Kidney tubule cell (primary cell): ENCODE measurements around the gene NUTF2.
"Not testable (repeated sequence)": the region's sequence is repeated elsewhere in the genome, so short reads cannot be mapped to it uniquely, and the experiment has no call there.

Source experiments
- DNase-seq: peaks from one replicate; pipeline ENCODE4 v3.0.0-alpha.2; 2018; ENCODE audit warnings: low spot score

NUTF2 gene

DNA sequence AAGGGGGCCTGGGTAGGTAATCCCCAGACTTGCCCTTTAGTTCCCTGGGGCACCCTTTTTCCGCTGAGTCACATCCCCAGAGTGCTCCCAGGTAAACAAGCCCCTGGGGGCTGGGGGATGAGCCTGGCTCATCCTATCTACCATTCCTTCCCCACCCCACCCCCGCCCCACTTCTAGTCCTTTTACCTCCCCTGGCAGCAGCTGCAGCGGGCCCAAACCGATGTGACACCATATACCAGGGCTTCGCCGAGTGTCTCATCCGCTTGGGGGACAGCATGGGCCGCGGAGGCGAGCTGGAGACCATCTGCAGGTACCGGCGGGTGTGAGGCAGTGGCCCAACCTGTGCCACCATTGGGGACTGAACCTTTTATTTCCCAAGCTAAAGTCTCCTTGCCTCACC lies 38.8 kb downstream of the NUTF2 start:
- DNase-seq = no peak

DNA sequence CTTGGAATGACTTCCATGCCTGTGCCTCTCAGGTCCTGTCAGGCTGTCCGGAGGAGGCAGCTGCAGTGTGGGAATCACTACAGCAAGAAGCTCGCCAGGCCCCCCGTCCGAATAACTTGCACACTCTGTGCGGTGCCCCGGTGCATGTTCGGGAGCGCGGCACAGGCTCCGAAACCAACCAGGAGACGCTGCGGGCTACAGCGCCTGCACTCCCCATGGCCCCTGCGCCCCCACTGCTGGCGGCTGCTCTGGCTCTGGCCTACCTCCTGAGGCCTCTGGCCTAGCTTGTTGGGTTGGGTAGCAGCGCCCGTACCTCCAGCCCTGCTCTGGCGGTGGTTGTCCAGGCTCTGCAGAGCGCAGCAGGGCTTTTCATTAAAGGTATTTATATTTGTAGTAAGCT lies 39.2 kb downstream of the NUTF2 start:
- DNase-seq = no peak

DNA sequence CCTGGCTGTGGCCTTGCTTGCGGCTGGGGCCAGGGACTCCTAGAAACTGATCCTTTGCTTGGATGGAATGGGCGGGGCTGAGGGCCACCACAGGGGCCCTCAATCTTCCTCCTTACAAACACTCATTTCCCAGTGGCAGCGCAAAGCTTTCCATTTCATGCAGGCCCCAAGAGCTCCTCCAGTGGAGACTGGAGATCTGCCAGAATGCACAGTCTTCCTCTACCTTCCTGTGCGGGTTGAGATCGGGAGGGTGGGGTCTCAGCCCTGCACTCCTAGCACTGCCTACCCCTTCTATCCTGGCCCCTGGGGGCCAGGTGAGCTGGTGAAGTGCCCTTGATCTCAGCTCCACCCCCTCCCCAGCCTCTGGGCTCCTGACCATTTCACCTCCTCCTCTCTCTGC lies 39.7 kb downstream of the NUTF2 start:
- no peak for DNase-seq

DNA sequence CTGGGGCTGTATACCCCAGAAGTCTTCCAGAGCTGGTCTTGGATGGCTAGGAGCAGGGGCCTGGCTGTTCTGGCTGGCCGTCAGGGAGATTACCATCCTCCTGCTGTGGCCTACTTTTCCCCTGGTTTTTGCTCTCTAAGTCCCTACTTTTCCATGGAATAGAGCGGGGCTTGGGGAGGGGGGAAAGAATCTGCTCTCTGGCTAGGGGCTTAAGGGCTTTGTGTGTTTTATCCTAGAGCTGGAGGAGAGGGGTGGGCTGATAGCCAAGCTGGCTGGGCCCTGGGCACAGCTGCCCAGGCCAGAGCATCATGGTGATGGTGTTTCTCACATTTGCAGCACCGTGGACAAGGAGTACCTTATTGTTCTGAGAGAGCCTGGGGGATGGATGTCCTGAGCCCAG lies 41.6 kb downstream of the NUTF2 start:
- DNase-seq = no peak

DNA sequence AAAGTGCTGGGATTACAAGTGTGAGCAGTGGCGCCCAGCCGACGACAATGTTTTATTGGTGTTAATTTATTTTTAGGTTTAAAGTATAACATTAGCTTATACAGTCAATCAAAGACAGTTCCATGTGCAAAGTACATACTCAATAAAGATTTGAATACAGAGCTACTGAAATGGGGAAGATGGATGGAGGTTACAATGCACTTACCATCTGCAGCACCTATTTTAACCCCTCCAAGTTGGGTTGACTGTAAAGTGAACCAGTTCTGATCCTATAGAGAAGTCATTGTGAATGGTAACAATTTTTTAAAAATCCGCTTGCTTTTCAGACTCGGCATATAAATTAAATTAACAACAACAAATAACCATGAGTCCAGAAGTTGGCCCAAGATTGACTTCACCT lies 45.6 kb downstream of the NUTF2 start:
- DNase-seq = no peak

DNA sequence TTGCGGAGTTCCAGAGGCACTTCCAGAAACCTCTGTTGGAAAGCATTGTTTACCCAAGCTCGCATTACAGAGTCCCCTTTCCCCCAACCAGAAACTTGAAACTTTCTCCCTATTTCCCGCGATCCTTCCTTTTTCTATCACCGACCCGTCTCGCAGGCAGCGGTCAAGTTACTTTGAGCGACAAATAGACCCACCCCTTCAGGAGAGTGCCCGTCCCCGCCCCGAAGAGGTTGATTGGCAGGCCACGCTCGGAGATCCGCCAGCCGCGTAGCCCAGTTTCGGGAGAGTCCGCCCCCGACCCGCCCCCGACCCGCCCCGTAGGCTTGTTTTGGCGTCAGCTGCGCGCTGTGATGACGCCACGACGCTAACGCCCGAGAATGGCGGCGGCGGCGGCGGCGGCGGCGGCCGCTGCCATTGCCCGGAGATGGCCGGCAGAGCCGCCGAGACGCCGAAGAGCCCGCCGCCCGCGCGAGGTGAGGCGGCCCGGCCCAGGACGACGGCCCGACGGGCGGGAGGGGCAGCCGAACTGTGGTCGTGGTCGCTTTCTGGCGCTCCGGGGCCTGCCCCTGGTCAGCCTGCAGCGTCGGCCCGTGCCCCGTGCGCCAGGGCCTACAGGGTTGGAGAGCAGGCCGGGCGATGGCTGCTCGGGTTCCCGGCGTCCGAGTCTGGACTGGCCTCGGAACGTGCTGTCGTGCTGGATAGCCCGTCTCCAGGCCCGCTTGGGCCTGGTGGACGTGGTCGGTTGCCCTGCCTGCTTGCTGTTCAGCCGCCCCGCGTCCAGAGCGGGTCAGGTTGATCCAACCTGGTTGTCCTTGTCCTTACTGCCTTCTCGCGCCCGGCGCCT lies 46.4 kb downstream of the NUTF2 start, which contains the start of gene PSKH1:
TSS of gene PSKH1 (plus strand) at position 356 of the 844 bp plus-strand sequence. CDS start 15,496 bp downstream, outside the sequence.
- peak; percentile 94 for DNase-seq

DNA sequence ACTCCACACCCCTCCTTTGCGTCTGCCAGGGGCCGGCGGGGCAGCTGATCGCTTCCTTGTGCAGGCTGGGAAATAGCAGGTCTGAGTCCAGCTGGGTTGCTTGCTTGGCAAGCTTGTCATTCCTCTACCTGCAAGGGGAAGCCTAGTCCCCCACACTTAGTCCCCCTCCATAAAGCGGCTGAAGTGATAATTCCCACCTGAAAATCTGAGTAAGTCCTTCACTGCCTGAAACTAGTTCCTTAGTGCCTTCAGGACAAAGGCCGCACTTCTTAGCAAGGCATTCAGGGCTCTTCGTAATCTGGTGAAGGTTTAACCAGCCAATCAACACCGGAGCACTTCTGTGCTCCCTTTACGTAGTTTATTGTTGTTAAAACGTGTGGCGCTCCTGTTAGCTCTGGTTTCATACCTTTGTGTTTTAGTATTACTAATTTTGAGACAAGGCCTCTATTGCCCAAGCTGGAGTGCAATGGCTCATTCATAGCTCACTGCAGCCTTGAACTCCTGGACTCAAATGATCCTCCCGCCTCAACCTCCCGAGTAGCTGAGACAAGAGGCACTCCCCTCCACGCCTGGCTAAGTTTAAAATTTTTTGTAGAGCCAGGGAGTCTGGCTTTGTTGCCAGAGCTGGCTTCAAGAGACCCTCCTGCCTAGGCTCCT lies 47.1 kb downstream of the NUTF2 start:
- peak; percentile 41 for DNase-seq

DNA sequence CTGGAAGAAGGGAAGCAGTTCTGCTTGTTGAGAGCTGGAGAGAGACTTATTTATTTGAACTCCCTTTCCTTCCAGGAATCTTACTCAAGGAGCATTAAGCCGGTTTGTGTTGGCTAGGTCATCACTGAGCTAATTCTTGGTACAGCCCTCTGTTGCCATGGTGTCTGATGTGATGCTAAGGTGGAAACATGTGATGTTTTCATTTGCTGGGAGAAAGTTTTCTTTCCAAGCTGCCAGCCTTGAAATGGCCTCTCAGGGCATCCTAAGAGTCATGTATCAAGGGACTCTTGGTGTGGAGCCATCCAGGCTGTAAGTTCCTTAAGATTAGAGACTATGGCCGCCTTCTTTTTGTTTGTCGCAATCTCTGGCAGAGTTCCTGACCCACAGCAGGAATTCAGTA lies 50.5 kb downstream of the NUTF2 start:
- DNase-seq = no peak

DNA sequence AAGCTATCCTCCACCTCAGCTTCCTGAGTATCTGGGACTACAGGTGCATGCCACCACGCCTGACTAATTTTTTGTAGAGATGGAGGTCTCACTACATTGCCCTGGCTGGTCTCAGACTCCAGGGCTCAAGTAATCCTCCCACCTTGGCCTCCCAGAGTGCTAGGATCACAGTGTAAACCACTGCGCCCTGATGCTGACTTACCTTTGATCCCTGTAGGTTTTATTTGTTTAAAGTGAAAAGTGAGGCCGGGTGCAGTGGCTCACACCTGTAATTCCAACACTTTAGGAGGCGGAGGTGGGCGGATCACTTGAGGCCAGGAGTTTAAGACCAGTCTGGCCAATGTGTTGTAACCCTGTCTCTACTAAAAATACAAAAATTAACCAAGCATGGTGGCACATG lies 55.0 kb downstream of the NUTF2 start:
- no peak for DNase-seq

DNA sequence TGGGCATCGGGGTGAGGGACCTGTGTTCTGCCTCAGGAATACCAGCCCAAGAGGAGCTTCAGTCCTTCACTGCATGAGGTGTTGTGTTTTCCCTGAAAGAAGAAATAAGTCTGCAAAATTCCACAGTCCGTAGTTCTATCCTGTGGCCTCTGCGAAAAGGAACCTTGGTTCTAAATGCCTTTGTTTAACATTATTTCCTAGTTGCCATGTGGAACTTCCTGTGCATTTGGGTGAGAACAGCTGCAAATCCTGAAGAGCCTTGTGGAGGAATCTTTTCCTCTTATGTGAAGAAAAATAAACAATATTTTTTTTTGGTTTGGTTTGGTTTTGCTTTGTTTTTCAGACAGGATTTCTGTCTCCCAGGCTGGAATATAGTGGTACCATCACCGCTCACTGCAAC lies 56.1 kb downstream of the NUTF2 start:
- no peak for DNase-seq

DNA sequence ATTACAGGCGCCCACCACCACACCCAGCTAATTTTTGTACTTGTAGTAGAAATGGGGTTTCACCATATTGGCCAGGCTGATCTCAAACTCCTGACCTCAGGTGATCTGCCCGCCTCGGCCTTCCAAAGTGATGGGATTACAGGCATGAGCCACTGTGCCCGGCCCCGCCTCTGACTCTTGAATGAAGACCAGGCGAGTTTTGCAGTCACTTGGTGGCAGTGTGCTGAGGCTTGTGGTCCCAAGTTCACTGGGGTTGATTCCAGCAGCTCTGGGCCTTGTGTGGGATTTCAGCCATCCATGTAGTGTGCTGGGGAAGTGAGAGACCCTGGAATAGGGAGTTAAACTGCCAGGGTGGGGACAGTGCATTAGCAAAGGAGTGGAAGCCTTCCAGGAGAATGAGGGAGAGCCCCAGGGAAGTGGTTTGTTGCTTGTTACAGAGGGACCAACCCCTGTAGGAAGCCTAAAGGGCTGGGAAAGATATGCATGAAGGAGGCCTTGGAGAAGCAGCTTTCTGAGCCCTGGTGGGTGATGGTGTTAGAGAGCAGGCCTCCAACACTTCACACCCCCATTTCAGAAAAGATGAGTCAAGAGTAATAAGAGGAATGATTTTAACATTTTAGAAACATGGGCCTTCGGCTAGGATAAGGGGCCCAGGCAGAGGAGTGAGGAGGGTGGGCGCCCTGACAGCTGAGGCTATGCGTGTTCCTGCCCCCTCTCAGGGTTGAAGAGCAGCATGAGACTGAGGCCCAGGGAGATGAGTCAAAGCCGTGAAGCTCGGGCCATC lies 60.9 kb downstream of the NUTF2 start:
- no peak for DNase-seq

DNA sequence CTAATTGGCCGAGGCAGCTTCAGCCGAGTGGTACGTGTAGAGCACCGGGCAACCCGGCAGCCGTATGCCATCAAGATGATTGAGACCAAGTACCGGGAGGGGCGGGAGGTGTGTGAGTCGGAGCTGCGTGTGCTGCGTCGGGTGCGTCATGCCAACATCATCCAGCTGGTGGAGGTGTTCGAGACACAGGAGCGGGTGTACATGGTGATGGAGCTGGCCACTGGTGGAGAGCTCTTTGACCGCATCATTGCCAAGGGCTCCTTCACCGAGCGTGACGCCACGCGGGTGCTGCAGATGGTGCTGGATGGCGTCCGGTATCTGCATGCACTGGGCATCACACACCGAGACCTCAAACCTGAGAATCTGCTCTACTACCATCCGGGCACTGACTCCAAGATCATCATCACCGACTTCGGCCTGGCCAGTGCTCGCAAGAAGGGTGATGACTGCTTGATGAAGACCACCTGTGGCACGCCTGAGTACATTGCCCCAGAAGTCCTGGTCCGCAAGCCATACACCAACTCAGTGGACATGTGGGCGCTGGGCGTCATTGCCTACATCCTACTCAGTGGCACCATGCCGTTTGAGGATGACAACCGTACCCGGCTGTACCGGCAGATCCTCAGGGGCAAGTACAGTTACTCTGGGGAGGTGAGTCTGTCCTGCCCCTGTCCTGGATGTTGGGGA lies 62.5 kb downstream of the NUTF2 start:
- no peak for DNase-seq

DNA sequence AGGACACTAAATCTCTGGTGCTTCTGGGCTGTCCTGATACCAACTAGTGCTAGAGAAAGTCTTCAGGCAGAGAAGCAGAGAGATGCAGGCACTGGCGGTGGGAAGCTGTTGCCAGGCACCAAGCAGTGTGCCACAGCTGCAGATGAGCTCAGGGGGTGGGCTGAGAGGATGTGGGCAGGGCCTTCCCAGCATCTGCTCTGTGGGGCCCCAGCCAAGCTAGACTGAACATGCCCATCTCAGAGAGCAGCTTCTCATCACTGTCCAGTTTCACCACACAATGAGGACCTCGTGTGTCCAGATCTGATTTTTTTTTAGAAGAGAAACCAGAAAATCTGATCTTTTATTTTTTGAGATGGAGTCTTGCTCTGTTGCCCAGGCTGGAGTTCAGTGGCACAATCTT lies 63.4 kb downstream of the NUTF2 start:
- DNase-seq = no peak

DNA sequence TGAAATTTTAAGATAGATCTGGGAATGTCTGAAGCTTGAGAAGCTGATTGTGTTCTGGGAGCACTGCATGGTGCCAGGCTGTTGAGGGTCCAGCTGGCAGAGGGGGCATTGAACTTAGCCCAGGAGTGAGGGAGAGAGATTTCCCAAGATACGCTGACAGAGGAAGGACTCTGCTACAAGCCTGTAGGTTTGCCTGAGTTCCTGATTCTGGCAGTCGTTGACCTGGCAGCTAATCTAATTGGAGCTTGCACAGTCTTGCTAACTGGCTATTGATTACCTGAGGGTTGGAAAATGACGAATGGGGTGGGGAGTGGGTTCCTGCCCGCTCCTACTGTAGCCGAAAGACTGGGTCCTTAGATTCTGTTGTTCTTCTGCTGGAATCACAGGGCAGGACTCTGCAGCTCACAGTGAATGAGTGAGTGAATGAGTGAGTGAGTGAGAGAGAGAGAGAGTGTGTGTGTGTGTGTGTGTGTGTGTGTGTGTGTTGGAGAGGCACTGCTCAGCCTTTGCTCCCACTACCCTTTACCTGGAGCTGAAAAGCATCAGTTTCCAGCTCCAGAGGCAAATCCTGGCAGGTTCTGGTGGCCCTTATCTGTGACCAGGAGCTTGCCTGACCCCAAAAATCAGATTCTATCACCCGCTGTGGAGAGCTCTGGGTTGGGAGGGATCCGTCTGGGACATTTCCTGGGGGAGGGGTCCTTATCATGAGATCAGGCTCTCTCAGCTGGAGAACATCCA lies 68.2 kb downstream of the NUTF2 start:
- no peak for DNase-seq

DNA sequence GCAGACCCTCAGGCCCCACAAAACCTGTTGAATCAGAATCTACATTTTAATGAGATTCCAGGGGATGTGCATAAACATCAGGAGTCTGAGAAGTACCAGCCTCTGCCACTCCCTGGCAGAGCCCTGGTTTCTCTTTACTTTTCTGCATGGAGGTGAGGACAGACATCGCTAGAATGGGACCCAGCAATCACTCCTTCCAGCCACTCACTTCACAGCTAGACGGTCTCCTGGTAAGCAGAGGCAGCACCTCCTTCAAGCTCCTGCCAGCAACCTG lies 68.7 kb downstream of the NUTF2 start:
- DNase-seq = not testable (repeated sequence)

DNA sequence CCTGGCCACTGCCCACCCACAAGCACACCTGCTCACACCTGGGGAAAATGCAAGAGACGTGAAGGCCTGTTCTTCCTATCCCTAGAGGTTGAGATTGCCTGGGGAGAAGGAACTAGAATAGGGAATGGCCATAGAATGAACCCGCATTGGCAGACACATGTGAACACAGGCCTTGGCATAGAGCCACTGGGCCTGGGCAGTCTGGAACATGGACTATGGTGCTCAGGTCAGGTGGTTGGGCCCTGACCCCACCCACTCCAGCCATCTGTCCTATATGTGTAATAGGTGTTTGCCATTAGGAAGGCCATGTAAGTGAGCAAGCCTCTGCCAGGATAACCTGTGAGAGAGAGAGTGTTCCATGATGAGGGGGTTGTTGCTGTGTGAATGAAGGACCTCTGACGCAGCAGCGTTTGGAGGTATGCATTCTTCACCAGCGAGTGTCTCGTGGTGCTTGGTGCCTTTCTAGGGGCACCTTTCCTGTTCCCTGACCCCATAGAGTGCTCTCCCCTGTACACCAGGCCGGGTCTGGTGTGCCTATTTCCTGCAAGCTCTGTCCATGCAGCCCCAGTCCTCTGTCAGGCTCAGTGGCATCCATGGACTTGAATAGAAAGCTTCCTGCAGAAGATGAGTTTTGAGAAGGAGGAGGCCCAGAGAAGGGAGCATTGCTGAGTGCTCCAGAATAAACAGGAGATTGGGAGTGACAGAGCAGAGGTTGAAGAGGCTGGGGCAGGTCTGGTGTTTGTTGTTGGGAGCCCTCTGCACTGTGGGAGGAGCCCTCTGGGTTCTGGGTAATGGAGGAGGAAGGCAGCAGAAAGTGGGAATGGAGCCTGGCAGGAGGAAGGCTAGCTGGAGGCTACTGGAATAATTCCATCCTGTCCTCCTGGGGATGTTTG lies 69.3 kb downstream of the NUTF2 start:
- DNase-seq = no peak

DNA sequence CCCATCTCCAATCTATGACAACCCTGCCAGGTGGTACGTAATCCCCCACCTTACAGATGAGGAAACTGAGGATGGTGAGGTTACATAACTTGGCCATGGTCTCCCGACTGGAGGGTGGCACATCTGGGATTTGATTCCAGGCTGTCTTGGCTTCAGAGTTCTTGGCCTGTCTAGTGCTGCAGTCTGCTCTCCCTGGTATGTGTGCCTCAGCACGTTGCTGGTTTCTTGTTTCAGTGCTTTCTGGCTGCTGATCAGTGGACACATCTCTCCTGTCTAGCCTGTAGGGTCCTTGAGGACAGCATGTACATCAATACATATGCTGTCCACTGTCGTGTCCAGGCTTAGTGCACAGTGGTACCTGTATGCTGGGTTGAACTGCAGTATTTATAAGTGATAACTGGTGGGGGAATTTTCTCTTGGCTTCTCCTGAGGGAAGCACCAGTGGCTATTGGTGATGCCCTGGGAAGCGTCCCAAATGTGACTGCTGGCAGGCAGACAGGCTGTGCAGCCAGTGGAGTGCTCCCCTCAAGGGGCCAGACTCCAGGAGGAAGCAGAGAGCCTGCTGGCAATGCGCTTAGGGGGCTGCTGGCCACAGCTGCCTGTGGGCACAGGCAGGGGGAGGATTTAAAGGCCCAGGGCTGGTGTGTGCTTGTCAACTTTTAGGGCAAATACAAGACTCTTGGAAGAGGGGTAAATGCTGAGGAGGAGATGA lies 70.6 kb downstream of the NUTF2 start:
- DNase-seq = no peak

DNA sequence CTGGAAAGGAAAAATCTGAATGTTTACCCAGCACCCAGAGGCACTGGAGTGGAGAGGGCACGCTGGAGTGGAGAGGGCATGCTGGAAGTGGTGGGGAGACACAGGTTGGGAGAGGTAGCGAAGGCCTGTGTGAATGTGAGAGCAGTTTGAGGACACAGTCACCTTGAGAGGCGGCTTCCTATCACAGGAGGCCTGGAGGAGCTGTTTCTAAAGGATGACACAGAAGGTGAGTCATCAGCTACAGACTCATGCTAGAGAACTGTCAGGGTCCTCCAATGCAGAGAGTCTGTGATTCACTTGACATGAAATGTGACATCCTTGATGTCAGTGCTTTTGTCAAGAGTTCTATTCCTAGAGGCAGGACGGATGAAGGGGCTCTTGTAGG lies 71.1 kb downstream of the NUTF2 start:
- peak; percentile 92 for DNase-seq

DNA sequence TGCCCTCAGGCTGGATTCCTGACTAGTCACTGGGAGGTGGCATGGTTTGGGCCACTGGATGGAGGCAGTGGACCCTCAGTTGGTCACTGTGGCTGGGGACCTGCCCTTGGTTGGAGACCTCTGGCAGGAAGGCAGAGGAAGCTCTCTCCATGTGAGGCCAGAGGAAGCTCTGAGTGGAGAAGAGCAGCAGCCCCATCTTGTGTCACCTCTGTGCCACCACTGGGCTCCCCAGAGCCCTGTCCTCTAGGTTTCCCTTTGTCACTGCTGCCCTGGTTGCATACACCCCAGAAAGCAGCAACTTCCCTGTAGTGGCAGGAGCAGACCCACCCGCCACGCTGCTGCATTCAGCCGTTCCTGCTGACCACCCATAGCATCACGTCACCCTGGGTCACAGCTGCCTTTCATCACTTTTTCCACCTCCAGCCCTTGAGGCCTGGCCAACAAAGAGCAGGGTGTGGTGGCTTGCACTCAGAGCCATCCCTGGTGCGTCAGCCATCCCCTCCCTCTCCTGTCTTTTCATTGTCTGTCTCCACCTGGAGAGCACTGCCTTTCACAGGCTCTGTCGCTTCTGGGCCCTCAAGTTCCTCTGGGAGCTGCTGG lies 73.0 kb downstream of the NUTF2 start:
- DNase-seq = no peak
